GM23338 (cell line): ENCODE results near the gene RCOR1. TPM values are rescaled to one million over a fixed set of nuclear protein-coding genes. Genes with fewer than 3 reads are reported as not detected.

ENCODE experiments used
- ATAC-seq: fragments of 200-7000 bp; cut with Tn5 transposase; 3 replicates; pipeline ENCODE4 v1.9.1; 2020
- DNase-seq: peaks from one replicate; pipeline ENCODE4 v3.0.0-alpha.2; 2015; ENCODE audit warnings: low spot score
- H2AFZ ChIP-seq: fragments of 200-600 bp; sonication (generic); 2 replicates; pipeline ENCODE4 v1.8.0; 2016; ENCODE audit warnings: antibody characterized with exemption, mild to moderate bottlenecking, moderate library complexity
- H3F3A ChIP-seq: fragments of 200-600 bp; sonication (generic); replicated peaks from 2 replicates; pipeline ENCODE4 v1.8.0; 2017; ENCODE audit warnings: antibody characterized with exemption, mixed run types, low read depth
- H3K27ac ChIP-seq: fragments of 200-600 bp; sonication (generic); 2 replicates; pipeline ENCODE4 v1.6.1; 2016; ENCODE audit warnings: low read depth
- H3K27me3 ChIP-seq: fragments of 200-600 bp; sonication (generic); 2 replicates; pipeline ENCODE4 v1.8.0; 2016; ENCODE audit warnings: mild to moderate bottlenecking, mixed run types, moderate library complexity; ENCODE audit not compliant: insufficient read depth
- H3K36me3 ChIP-seq: fragments of 200-600 bp; sonication (generic); 2 replicates; pipeline ENCODE4 v1.8.0; 2016; ENCODE audit warnings: mild to moderate bottlenecking; ENCODE audit not compliant: insufficient read depth
- H3K4me1 ChIP-seq: fragments of 200-600 bp; sonication (generic); 2 replicates; pipeline ENCODE4 v1.8.0; 2016; ENCODE audit warnings: mild to moderate bottlenecking, moderate library complexity; ENCODE audit not compliant: insufficient read depth
- H3K4me2 ChIP-seq: fragments of 200-600 bp; sonication (generic); 2 replicates; pipeline ENCODE4 v1.7.1; 2017; ENCODE audit warnings: mixed run types
- H3K4me3 ChIP-seq: fragments of 200-600 bp; sonication (generic); 2 replicates; pipeline ENCODE4 v1.6.1; 2016; ENCODE audit warnings: mixed run types
- H3K79me2 ChIP-seq: fragments of 200-600 bp; sonication (generic); replicated peaks from 2 replicates; pipeline ENCODE4 v1.8.0; 2017; ENCODE audit warnings: mild to moderate bottlenecking; ENCODE audit not compliant: insufficient read depth
- H3K9me2 ChIP-seq: fragments of 200-600 bp; sonication (generic); 2 replicates; pipeline ENCODE4 v1.8.0; 2017; ENCODE audit not compliant: insufficient read depth
- H4K20me1 ChIP-seq: fragments of 200-600 bp; sonication (generic); replicated peaks from 2 replicates; pipeline ENCODE4 v1.8.0; 2017; ENCODE audit warnings: mild to moderate bottlenecking; ENCODE audit not compliant: insufficient read depth
- H3K27ac Mint-ChIP-seq: 2 replicates; pipeline ENCODE4 v1.8.0; 2020; ENCODE audit warnings: inconsistent platforms, mild to moderate bottlenecking, moderate library complexity, mixed read lengths
- H3K27me3 Mint-ChIP-seq: 3 replicates; pipeline ENCODE4 v1.8.0; 2022; ENCODE audit warnings: low read depth, mild to moderate bottlenecking, moderate library complexity, mixed read lengths, inconsistent platforms; ENCODE audit not compliant: insufficient read depth, poor library complexity
- H3K36me3 Mint-ChIP-seq: 3 replicates; pipeline ENCODE4 v1.8.0; 2021; ENCODE audit warnings: low read depth, mild to moderate bottlenecking, inconsistent platforms, moderate library complexity, mixed read lengths
- H3K4me1 Mint-ChIP-seq: 3 replicates; pipeline ENCODE4 v1.8.0; 2020; ENCODE audit warnings: mild to moderate bottlenecking, inconsistent platforms, mixed read lengths
- H3K4me3 Mint-ChIP-seq: 3 replicates; pipeline ENCODE4 v1.8.0; 2021; ENCODE audit warnings: moderate library complexity, mild to moderate bottlenecking, inconsistent platforms, mixed read lengths
- H3K9me3 Mint-ChIP-seq: 3 replicates; pipeline ENCODE4 v1.8.0; 2020; ENCODE audit warnings: moderate library complexity, mild to moderate bottlenecking, inconsistent platforms, mixed read lengths
- CREB1 ChIP-seq: fragments of 250-450 bp; sonication (Bioruptor Pico); IDR thresholded peaks from 2 replicates; pipeline ENCODE4 v1.5.0; 2020; ENCODE audit warnings: low read depth, mild to moderate bottlenecking, moderate library complexity
- EZH2 ChIP-seq: fragments of 200-600 bp; sonication (generic); IDR thresholded peaks from one replicate; pipeline ENCODE4 v1.8.0; 2017; ENCODE audit warnings: antibody characterized with exemption, mild to moderate bottlenecking, low read depth; ENCODE audit not compliant: unreplicated experiment
- EZH2phosphoT487 ChIP-seq: fragments of 200-600 bp; sonication (generic); IDR thresholded peaks from one replicate; pipeline ENCODE4 v1.8.1; 2018; ENCODE audit warnings: antibody characterized with exemption; ENCODE audit not compliant: unreplicated experiment
- JUNB ChIP-seq: IDR thresholded peaks from one replicate; pipeline ENCODE4 v1.6.1; 2016; ENCODE audit warnings: antibody characterized with exemption; ENCODE audit not compliant: unreplicated experiment
- NANOG ChIP-seq: IDR thresholded peaks from 2 replicates; pipeline ENCODE4 v1.6.1; 2016; ENCODE audit warnings: antibody characterized with exemption, borderline replicate concordance
- POLR2AphosphoS5 ChIP-seq: IDR thresholded peaks from 2 replicates; pipeline ENCODE4 v1.6.1; 2016; ENCODE audit warnings: antibody characterized with exemption, low read depth
- STAT1 ChIP-seq: IDR thresholded peaks from one replicate; pipeline ENCODE4 v1.6.1; 2016; ENCODE audit warnings: antibody characterized with exemption; ENCODE audit not compliant: unreplicated experiment
- ZNF114 ChIP-seq: fragments of 250-450 bp; sonication (Bioruptor Pico); IDR thresholded peaks from 2 replicates; pipeline ENCODE4 v1.5.0; 2020; ENCODE audit warnings: mild to moderate bottlenecking, moderate library complexity
- ZNF331 ChIP-seq: fragments of 250-450 bp; sonication (Bioruptor Pico); IDR thresholded peaks from 2 replicates; pipeline ENCODE4 v1.5.0; 2020; ENCODE audit warnings: low read depth, mild to moderate bottlenecking, moderate library complexity
- polyA plus RNA-seq: library from polyadenylated mRNA; unstranded; fragments of >200 nt; fragmentation: Nextera tagmentation; extraction: Ambion mirVana; gene quantifications from 2 replicates; pipeline ENCODE4 v1.2.1, GENCODE V29; 2016
- total RNA-seq: library from RNA; depleted of rRNA; stranded (reverse); fragments of >200 nt; shearing (Covaris generic); gene quantifications from 2 replicates; pipeline ENCODE4 v1.2.3, GENCODE V29; 2014
- TF ChIP-seq, protein P1 (sequence below): fragments of 250-450 bp; sonication (Bioruptor Pico); IDR thresholded peaks from 2 replicates; pipeline ENCODE4 v1.5.0; 2020; ENCODE audit warnings: mild to moderate bottlenecking, moderate library complexity
- TF ChIP-seq, protein P2 (sequence below), 2 experiments: fragments of 200-600 bp in 1 of 2; sonication (generic) in 1 of 2; conservative IDR thresholded peaks; 2 replicates each; pipeline versions ENCODE4 v1.5.1 to v1.6.1; 2016 to 2017; ENCODE audit warnings: antibody characterized with exemption in 2 of 2, low read depth in 2 of 2, mild to moderate bottlenecking in 2 of 2, moderate library complexity in 1 of 2
- TF ChIP-seq, protein P3 (sequence below): IDR thresholded peaks from one replicate; pipeline ENCODE4 v1.6.1; 2018; ENCODE audit warnings: antibody characterized with exemption; ENCODE audit not compliant: unreplicated experiment
- TF ChIP-seq, protein P4 (sequence below): IDR thresholded peaks from 2 replicates; pipeline ENCODE4 v1.6.1; 2016; ENCODE audit warnings: antibody characterized with exemption

Gene RCOR1
- total and polyA plus RNA-seq, 2 experiments from 2014 or later = 7.6 to 26.1 TPM

DNA sequence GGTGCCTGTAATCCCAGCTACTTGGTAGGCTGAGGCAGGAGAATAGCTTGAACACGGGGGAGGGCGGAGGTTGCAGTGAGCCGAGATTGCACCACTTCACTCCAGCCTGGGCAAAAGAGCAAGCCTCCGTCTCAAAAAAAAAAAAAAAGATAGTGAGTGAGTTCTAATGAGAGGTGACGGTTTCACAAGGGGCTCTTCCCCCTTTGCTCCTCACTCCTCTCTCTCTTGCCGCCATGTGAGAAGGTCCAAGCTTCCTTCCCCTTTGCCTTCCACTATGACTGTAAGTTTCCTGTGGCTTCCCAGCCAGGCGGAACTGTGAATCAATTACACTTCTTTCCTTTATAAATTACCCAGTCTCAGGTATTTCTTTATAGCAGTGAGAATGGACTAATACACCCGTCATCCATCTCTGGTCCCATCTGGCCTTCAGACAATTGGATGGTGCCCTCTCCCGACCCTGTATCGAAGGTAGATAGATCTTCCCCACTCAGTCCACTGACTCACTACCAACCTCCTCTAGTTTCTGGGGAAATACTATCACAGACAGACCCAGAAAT, 27.0 kb upstream of the RCOR1 start:
- no peak for DNase-seq
- no peak for ATAC-seq
- peaks cover 11% of the 10 kb centered on the region for H3K27me3 Mint-ChIP-seq
- no peak overlapping the region for H3K27ac Mint-ChIP-seq
- H3K4me3 Mint-ChIP-seq = no peak overlapping the region
- H3K4me2 ChIP-seq = no peak overlapping the region
- peaks cover 15% of the 10 kb centered on the region for H3K4me1 Mint-ChIP-seq
- no peak for TF ChIP-seq EZH2phosphoT487
- TF ChIP-seq, protein P1, sequence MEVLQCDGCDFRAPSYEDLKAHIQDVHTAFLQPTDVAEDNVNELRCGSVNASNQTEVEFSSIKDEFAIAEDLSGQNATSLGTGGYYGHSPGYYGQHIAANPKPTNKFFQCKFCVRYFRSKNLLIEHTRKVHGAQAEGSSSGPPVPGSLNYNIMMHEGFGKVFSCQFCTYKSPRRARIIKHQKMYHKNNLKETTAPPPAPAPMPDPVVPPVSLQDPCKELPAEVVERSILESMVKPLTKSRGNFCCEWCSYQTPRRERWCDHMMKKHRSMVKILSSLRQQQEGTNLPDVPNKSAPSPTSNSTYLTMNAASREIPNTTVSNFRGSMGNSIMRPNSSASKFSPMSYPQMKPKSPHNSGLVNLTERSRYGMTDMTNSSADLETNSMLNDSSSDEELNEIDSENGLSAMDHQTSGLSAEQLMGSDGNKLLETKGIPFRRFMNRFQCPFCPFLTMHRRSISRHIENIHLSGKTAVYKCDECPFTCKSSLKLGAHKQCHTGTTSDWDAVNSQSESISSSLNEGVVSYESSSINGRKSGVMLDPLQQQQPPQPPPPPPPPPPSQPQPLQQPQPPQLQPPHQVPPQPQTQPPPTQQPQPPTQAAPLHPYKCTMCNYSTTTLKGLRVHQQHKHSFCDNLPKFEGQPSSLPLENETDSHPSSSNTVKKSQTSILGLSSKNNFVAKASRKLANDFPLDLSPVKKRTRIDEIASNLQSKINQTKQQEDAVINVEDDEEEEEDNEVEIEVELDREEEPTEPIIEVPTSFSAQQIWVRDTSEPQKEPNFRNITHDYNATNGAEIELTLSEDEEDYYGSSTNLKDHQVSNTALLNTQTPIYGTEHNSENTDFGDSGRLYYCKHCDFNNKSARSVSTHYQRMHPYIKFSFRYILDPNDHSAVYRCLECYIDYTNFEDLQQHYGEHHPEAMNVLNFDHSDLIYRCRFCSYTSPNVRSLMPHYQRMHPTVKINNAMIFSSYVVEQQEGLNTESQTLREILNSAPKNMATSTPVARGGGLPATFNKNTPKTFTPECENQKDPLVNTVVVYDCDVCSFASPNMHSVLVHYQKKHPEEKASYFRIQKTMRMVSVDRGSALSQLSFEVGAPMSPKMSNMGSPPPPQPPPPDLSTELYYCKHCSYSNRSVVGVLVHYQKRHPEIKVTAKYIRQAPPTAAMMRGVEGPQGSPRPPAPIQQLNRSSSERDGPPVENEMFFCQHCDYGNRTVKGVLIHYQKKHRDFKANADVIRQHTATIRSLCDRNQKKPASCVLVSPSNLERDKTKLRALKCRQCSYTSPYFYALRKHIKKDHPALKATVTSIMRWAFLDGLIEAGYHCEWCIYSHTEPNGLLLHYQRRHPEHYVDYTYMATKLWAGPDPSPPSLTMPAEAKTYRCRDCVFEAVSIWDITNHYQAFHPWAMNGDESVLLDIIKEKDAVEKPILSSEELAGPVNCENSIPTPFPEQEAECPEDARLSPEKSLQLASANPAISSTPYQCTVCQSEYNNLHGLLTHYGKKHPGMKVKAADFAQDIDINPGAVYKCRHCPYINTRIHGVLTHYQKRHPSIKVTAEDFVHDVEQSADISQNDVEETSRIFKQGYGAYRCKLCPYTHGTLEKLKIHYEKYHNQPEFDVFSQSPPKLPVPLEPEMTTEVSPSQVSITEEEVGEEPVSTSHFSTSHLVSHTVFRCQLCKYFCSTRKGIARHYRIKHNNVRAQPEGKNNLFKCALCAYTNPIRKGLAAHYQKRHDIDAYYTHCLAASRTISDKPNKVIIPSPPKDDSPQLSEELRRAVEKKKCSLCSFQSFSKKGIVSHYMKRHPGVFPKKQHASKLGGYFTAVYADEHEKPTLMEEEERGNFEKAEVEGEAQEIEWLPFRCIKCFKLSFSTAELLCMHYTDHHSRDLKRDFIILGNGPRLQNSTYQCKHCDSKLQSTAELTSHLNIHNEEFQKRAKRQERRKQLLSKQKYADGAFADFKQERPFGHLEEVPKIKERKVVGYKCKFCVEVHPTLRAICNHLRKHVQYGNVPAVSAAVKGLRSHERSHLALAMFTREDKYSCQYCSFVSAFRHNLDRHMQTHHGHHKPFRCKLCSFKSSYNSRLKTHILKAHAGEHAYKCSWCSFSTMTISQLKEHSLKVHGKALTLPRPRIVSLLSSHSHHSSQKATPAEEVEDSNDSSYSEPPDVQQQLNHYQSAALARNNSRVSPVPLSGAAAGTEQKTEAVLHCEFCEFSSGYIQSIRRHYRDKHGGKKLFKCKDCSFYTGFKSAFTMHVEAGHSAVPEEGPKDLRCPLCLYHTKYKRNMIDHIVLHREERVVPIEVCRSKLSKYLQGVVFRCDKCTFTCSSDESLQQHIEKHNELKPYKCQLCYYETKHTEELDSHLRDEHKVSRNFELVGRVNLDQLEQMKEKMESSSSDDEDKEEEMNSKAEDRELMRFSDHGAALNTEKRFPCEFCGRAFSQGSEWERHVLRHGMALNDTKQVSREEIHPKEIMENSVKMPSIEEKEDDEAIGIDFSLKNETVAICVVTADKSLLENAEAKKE = no peak
- TF ChIP-seq JUNB = no peak
- TF ChIP-seq POLR2AphosphoS5 = no peak
- TF ChIP-seq, protein P2, sequence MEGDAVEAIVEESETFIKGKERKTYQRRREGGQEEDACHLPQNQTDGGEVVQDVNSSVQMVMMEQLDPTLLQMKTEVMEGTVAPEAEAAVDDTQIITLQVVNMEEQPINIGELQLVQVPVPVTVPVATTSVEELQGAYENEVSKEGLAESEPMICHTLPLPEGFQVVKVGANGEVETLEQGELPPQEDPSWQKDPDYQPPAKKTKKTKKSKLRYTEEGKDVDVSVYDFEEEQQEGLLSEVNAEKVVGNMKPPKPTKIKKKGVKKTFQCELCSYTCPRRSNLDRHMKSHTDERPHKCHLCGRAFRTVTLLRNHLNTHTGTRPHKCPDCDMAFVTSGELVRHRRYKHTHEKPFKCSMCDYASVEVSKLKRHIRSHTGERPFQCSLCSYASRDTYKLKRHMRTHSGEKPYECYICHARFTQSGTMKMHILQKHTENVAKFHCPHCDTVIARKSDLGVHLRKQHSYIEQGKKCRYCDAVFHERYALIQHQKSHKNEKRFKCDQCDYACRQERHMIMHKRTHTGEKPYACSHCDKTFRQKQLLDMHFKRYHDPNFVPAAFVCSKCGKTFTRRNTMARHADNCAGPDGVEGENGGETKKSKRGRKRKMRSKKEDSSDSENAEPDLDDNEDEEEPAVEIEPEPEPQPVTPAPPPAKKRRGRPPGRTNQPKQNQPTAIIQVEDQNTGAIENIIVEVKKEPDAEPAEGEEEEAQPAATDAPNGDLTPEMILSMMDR (conservative IDR thresholded peaks at IDR 0.05; ENCODE audit: low read depth in 2 of 2) = no peak
- no peak for TF ChIP-seq CREB1
- TF ChIP-seq, protein P3, sequence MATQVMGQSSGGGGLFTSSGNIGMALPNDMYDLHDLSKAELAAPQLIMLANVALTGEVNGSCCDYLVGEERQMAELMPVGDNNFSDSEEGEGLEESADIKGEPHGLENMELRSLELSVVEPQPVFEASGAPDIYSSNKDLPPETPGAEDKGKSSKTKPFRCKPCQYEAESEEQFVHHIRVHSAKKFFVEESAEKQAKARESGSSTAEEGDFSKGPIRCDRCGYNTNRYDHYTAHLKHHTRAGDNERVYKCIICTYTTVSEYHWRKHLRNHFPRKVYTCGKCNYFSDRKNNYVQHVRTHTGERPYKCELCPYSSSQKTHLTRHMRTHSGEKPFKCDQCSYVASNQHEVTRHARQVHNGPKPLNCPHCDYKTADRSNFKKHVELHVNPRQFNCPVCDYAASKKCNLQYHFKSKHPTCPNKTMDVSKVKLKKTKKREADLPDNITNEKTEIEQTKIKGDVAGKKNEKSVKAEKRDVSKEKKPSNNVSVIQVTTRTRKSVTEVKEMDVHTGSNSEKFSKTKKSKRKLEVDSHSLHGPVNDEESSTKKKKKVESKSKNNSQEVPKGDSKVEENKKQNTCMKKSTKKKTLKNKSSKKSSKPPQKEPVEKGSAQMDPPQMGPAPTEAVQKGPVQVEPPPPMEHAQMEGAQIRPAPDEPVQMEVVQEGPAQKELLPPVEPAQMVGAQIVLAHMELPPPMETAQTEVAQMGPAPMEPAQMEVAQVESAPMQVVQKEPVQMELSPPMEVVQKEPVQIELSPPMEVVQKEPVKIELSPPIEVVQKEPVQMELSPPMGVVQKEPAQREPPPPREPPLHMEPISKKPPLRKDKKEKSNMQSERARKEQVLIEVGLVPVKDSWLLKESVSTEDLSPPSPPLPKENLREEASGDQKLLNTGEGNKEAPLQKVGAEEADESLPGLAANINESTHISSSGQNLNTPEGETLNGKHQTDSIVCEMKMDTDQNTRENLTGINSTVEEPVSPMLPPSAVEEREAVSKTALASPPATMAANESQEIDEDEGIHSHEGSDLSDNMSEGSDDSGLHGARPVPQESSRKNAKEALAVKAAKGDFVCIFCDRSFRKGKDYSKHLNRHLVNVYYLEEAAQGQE = no peak
- TF ChIP-seq, protein P4, sequence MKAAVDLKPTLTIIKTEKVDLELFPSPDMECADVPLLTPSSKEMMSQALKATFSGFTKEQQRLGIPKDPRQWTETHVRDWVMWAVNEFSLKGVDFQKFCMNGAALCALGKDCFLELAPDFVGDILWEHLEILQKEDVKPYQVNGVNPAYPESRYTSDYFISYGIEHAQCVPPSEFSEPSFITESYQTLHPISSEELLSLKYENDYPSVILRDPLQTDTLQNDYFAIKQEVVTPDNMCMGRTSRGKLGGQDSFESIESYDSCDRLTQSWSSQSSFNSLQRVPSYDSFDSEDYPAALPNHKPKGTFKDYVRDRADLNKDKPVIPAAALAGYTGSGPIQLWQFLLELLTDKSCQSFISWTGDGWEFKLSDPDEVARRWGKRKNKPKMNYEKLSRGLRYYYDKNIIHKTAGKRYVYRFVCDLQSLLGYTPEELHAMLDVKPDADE = no peak
- TF ChIP-seq NANOG = no peak
- no peak for TF ChIP-seq STAT1
- TF ChIP-seq ZNF114 (CRISPR knock-in tag) = no peak
- no peak for TF ChIP-seq ZNF331 (CRISPR knock-in tag)
- TF ChIP-seq EZH2 = no peak
- peaks cover 4% of the 10 kb centered on the region; the same call in 1 of the 2 replicates for H3K36me3 ChIP-seq
- H2AFZ ChIP-seq = no peak overlapping the region
- H3K4me3 ChIP-seq = no peak overlapping the region
- peaks cover 13% of the 10 kb centered on the region; the same call in 2 of the 3 replicates for H3K9me3 Mint-ChIP-seq
- no peak overlapping the region for H3K27ac ChIP-seq
- H3K9me2 ChIP-seq = no peaks in the 10 kb centered on the region
- H4K20me1 ChIP-seq = no peaks in the 10 kb centered on the region
- no peaks in the 10 kb centered on the region for H3K27me3 ChIP-seq
- H3K4me1 ChIP-seq = peaks cover 10% of the 10 kb centered on the region
- H3K79me2 ChIP-seq = no peaks in the 10 kb centered on the region
- peaks cover 3% of the 10 kb centered on the region; the same call in 1 of the 3 replicates for H3K36me3 Mint-ChIP-seq
- no peaks in the 10 kb centered on the region for H3F3A ChIP-seq
